ENCODE results near the gene DYNLRB2.

DNA sequence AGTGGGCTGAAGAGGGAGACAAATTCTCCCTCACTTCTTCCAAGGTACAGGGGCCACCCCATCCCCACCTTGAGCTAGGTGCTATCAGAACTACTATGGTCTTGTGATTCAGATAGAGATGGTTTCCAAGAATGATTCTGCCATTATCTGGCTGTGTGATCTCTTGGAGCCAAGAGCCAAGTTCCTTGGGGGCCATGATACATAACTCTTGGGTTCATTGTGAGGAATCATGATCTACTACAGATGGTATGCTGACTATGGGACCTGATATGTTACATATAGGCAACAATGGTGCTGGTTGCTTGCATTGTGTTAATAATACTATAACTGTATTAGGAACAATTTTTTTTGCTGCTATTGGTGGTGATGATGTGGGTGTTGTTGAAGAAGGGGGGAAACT, 45.7 kb downstream of the DYNLRB2 start:
- TF ChIP-seq, protein P1, sequence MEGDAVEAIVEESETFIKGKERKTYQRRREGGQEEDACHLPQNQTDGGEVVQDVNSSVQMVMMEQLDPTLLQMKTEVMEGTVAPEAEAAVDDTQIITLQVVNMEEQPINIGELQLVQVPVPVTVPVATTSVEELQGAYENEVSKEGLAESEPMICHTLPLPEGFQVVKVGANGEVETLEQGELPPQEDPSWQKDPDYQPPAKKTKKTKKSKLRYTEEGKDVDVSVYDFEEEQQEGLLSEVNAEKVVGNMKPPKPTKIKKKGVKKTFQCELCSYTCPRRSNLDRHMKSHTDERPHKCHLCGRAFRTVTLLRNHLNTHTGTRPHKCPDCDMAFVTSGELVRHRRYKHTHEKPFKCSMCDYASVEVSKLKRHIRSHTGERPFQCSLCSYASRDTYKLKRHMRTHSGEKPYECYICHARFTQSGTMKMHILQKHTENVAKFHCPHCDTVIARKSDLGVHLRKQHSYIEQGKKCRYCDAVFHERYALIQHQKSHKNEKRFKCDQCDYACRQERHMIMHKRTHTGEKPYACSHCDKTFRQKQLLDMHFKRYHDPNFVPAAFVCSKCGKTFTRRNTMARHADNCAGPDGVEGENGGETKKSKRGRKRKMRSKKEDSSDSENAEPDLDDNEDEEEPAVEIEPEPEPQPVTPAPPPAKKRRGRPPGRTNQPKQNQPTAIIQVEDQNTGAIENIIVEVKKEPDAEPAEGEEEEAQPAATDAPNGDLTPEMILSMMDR (IDR thresholded peaks at IDR 0.05) = no peak
- TF ChIP-seq RFX5 (IDR thresholded peaks at IDR 0.05; ENCODE audit: low read length) (no peak), IRF3 (IDR thresholded peaks at IDR 0.05; ENCODE audit: low read depth, low read length) (no peak), EP300 (IDR thresholded peaks at IDR 0.05; ENCODE audit: borderline replicate concordance in 1 of 2, low read depth in 1 of 2, low read length in 1 of 2) (no peak), TAF1 (IDR thresholded peaks at IDR 0.05; ENCODE audit: borderline replicate concordance, low read depth, low read length) (no peak), MAX (IDR thresholded peaks at IDR 0.05; ENCODE audit: low read depth) (no peak), TEAD4 (IDR thresholded peaks at IDR 0.05; ENCODE audit: borderline replicate concordance, insufficient read depth) (no peak), YY1 (IDR thresholded peaks at IDR 0.05; ENCODE audit: low read depth) (no peak), NRF1 (IDR thresholded peaks at IDR 0.05; ENCODE audit: low read depth, low read length) (no peak)
- TF ChIP-seq, protein P2, sequence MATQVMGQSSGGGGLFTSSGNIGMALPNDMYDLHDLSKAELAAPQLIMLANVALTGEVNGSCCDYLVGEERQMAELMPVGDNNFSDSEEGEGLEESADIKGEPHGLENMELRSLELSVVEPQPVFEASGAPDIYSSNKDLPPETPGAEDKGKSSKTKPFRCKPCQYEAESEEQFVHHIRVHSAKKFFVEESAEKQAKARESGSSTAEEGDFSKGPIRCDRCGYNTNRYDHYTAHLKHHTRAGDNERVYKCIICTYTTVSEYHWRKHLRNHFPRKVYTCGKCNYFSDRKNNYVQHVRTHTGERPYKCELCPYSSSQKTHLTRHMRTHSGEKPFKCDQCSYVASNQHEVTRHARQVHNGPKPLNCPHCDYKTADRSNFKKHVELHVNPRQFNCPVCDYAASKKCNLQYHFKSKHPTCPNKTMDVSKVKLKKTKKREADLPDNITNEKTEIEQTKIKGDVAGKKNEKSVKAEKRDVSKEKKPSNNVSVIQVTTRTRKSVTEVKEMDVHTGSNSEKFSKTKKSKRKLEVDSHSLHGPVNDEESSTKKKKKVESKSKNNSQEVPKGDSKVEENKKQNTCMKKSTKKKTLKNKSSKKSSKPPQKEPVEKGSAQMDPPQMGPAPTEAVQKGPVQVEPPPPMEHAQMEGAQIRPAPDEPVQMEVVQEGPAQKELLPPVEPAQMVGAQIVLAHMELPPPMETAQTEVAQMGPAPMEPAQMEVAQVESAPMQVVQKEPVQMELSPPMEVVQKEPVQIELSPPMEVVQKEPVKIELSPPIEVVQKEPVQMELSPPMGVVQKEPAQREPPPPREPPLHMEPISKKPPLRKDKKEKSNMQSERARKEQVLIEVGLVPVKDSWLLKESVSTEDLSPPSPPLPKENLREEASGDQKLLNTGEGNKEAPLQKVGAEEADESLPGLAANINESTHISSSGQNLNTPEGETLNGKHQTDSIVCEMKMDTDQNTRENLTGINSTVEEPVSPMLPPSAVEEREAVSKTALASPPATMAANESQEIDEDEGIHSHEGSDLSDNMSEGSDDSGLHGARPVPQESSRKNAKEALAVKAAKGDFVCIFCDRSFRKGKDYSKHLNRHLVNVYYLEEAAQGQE (IDR thresholded peaks at IDR 0.05; ENCODE audit: low read depth, low read length) = no peak
- TF ChIP-seq, protein P3, sequence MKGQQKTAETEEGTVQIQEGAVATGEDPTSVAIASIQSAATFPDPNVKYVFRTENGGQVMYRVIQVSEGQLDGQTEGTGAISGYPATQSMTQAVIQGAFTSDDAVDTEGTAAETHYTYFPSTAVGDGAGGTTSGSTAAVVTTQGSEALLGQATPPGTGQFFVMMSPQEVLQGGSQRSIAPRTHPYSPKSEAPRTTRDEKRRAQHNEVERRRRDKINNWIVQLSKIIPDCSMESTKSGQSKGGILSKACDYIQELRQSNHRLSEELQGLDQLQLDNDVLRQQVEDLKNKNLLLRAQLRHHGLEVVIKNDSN (IDR thresholded peaks at IDR 0.05; ENCODE audit: borderline replicate concordance, low read depth) = no peak
- TF ChIP-seq, protein P4, sequence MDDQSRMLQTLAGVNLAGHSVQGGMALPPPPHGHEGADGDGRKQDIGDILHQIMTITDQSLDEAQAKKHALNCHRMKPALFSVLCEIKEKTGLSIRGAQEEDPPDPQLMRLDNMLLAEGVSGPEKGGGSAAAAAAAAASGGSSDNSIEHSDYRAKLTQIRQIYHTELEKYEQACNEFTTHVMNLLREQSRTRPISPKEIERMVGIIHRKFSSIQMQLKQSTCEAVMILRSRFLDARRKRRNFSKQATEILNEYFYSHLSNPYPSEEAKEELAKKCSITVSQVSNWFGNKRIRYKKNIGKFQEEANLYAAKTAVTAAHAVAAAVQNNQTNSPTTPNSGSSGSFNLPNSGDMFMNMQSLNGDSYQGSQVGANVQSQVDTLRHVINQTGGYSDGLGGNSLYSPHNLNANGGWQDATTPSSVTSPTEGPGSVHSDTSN (IDR thresholded peaks at IDR 0.05) = no peak
- TF ChIP-seq, protein P5, sequence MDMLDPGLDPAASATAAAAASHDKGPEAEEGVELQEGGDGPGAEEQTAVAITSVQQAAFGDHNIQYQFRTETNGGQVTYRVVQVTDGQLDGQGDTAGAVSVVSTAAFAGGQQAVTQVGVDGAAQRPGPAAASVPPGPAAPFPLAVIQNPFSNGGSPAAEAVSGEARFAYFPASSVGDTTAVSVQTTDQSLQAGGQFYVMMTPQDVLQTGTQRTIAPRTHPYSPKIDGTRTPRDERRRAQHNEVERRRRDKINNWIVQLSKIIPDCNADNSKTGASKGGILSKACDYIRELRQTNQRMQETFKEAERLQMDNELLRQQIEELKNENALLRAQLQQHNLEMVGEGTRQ (IDR thresholded peaks at IDR 0.05; ENCODE audit: borderline replicate concordance, low read depth, low read length) = no peak

Measured in SK-N-SH (cell line).